HG02759 (cell line): ENCODE results near the gene TAF1B.

Experiments used
- ATAC-seq: cut with Tn5 transposase; IDR thresholded peaks from one replicate; pipeline ENCODE4 v1.9.1; 2021; ENCODE audit warnings: mild to moderate bottlenecking, moderate library complexity; ENCODE audit not compliant: unreplicated experiment

TAF1B gene

DNA sequence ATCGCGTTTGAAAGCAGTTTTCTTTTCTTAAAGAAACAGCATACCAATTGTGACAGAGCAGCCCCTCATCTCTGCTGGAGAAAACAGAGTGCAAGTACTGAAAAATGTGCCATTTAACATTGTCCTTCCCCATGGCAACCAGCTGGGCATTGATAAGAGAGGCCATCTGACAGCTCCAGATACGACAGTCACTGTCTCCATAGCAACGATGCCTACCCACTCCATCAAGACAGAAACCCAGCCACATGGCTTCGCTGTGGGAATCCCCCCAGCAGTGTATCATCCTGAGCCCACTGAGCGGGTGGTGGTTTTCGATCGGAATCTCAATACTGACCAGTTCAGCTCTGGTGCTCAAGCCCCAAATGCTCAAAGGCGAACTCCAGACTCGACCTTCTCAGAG, 117.7 kb downstream of the TAF1B start:
- ATAC-seq, result no peak

DNA sequence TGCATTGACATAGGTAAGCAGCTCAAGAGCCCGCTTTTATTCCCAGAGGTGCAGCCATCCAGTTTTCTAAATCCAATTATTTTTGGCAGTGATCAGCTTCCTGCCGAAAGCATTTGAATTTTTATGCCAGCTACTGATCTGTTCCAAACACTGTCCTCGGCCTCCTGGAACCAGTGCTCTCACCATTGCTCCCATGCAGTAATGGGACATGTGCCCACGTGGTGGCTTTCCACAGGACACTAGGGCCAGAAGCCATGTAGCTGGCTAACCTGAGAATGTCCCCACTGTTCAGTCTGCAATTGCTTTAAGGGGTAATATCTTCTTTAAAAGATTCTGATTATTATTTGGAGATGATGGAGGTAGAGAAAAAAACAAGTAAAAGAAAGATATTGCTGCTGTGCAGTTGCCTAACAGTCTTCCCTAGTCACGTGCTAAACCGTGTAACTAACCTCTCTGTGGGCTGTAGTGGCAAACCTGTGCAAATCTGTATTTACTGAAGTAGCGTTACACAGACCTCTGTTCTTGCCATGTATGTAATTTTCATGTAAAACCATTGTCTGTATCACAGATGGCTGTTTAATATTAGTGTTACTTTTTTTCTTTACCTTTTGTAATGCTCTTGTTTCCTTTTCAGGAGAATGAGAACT, 121.2 kb downstream of the TAF1B start:
- ATAC-seq, result no peak

DNA sequence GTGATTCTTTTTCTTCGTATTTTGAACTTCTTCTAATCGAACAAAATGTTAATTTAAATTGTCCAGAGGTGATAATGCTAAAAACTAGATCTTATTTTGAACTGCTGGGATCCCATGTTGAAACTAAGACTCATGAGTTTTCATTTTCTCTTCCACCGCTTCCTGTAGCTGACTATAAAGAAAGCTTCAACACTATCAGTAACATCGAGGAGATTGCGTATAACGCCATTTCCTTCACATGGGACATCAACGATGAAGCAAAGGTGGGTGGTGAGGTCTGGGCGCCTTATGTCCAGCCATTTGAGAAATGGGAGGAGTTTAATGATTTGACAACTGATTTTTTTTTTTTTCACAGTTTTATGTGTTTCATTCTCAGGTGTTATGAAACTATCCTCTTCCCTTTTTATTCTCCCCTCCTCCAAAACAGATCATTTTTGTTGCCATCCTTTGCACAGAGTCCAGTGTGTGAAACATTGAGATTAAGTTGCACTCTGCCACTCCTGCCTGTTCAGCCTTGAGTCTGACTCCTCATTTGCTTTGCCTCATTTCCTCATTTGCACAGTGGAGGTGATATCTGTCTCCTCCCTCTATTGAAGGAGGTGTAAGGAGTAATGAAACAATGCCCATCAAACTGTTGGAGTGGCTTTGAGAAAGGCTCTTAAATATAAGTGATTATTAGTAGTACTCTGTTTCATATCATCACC, 122.0 kb downstream of the TAF1B start:
- no peak for ATAC-seq

DNA sequence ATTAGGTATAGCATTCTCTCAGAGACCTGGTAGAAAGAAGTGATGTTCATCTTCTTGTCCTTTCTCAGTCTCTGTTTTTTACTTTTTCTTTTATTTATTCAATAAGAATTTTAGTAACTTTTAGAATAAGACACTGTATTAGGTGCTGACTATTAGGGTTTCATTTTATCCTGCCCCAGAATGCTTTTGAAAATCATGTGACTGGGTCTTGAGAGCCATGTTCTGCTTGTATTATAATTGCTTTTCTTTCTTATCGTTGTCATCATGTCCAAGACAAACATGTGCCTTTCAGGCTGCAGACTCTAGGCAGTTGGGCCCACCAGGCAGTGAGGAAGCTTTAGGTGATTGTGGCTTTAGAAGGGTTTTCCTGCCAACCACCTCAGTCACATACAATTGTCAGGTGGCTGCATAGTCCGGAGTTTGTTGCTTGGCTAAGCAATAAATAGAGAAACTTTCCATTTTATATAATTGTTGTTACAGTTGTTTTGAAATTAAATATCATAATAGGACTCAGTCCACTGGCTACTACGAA, 123.3 kb downstream of the TAF1B start:
- no peak for ATAC-seq

DNA sequence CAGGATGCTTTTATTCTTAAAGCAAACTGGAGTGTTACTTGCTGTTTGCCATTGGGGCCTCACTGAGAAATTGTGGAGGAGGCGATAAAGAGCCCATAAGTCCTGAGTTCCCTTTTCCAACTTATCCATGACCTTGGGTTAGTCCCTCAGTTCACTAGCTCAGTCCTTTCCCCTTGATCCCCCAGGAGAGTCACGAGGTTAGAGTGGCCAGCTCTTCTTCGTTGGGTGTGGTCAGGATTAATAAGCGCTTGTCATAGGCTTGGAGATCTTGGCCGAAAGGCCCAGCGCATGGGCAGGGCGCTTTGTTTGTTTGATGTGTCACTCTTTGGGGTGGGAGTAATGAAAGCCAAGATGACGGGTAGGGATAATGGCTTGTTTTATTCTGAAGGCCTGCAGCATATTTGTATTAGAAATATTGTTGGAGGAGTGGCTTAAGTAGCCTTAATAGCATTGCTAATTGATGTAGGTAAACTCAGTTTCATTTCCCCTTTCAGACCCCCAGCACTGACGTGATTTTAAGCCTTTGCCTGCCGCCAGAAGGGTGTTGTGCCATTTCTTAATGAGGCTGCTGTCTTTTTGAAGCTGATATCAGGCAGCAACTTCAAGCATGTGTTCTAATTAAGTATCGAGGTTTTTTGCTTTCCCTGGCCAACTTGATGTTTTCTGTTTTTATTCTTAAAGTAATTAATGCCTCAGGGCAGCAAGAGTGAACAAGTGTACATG, 123.9 kb downstream of the TAF1B start:
- no peak for ATAC-seq

DNA sequence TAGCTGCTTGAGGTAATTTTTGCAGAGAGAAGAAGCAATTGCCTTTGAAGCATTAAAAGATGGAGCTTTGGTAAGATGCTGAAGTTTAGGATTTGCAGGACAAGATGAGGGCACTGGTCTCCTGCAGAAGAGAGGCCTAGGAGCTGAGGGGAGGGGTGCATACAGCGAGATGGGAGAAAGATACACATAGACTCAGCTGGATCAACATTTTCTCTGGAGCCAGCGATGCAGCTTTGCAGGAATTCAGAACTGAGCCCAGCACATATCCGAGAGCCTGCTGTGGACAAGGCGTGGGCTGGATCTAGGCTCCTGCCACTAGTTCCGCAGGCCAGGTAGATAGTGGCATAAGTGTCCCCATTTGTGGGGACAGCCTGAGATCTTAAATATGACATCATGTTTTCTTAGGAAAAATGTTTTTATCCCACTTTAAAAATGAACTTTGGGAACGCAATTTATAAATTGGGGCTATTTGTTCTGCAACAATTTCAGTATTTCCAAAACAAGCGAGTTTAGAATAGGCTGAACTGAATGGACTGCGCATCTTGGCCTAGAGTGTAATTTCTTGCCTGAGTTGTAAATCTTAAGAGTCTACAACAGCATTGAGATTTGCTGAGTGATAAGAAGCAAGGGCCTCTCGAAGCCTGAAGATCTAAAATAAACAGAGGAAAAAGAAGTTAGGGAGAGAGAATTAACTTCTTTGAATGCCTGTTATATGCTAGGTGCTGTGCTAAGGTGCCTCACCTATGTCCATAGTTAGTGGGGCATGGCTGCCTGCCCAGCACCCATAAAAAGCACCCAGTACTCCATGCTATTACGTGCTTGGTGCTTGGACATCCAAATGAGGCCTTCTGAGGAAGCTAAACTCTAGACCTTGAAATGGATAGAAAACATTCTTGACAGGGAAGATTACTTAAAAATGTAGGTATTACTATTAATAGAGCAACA, 125.6 kb downstream of the TAF1B start:
- ATAC-seq, result no peak

DNA sequence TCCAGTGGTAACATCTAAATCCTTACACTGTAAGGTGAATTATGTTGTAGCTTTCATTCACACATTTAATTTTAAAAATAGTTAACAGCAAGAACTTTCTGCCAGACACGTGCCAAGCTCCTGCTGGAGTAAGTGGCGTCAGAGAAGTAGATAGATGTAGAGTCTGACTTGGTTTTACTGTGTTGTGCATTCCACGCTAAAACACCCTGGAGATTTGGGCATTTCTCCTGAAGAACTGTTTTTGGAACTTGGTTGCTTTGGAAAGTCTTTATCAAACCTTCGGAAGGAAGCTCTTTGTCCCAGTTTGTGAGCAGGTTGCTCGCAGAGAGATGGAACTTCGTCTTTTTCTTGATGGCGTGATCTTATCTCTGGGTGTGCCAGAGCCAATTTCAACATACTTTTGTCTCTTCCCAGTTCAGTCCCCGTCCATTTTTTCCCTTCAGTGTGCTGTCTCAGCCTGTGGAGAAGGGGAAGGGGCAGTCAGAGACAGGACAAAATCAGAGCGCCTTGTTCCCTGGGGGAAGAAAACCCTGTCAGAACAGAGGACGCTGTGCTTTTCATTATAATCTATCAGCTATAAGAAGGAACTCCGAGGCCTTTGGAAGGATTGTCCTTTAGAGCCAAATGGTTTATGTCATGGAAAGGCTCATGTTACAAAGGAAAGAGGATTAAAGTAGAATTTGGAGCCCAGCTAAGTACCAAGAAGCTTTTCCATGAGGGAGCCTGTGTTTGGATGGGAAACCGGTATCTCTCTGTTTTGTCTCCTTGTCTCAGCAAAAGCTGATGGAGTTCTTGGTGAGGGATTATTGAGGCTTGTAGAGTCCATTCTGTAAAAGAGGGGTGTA, 127.1 kb downstream of the TAF1B start:
- ATAC-seq, result no peak

DNA sequence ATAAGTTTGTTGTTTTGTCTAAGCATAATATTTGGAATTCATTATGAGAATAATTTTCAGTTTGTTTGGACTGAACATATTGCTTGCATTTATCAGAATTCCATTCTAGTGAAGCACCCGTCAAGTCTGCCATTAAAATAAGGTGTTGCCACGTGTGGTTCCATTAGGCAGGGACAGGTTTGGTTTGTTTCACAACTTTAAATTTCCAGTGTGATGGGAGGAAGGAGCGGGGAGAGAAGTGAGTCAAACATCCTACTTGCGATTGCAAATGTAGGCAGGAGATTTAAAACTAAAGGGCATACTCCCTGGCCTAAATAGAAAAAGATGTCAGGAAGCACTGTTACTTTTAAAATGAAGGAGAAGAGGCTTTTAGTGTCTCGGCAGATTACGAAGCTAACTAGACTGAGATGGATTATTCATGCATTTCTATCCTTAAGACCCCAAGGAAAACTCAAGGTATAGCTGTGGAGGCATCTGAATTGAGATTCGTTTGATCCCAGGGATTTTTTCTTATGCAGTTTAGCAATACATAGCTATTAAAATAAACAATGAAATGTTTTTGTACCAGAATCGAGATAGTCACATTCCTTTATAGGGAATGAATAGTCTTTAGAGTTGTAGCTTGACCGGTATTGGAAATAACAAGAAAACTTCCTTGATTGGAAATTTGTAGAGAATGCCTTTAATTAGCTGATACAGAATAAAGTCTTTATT, 128.0 kb downstream of the TAF1B start:
- no peak for ATAC-seq

DNA sequence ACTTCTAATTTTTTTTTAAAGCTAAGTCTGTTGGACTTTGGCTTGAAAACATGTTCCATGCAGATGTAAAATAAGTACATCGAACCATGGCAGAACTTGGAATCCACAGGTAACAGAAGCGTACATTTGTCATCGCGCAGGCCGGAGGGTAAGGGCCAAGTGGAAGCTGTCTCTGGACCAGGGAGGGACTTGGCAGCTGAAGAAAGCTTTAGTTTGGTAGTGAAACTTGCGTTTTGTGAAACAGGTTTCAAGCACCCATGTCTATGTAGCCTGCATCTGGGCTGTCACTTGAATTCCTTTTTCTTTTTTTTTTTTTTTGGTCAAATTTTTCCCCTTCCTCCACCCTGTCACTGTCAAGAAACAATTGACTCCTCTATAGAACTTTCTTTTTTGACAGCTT, 128.6 kb downstream of the TAF1B start:
- ATAC-seq, result no peak

DNA sequence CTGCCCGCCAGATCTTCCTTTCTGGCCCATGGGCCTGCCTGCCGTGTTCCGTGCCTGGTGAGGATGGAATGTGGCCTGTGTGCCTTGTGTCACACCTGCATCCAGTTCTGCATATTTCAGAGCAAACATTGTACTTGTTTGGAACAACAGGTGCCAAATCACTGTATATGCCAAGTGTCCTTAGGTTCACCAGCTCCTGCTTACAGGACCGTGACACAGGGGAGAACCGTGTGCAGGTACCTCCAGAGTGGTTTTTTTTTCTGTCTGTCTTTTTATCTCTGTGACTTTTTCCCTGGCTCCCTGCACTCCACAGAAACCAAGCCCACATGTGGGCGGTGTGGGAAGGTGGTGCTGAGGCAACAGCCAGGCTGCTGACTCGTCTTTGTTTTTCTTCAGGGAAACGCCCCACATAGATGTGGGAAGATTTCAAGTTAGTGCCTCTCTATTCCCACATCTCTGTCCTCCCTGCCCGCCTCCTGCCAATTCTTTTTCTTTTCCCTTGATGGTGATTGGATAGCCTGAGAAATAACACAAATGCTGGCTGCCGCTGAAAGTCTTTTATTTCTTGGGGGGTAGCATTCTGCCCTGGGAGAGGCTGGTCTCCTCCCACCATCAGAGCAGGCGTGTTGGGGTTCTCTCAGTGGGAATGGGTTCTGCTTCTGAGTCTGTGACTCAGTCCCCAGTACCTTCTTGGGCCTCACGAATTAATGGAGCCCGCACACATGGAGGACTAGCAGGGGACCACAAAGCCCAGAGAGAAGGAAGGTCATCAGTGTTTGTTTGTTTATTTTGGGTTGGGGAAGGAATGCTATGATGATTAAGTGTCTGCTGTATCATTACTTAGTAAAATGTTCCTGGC, 129.6 kb downstream of the TAF1B start:
- ATAC-seq, result no peak

DNA sequence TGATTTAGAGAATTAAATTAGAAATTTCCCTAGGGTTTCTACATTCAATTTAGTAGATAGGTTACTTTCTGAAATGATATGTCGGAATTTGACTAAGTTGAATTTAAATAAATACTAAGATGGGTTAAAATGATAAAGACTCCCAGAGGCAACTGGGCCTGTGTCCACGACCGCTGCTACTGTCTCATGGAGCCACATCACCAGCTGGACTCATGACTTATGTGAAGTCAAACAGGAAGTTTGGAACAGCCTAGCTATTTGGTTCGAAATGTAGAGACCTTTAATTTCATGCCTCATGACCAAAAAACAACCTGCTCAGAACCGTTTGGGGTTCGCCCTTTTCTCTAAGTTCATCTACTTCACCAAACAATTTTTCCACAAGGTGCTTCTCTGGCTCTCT, 130.4 kb downstream of the TAF1B start:
- ATAC-seq, result no peak

DNA sequence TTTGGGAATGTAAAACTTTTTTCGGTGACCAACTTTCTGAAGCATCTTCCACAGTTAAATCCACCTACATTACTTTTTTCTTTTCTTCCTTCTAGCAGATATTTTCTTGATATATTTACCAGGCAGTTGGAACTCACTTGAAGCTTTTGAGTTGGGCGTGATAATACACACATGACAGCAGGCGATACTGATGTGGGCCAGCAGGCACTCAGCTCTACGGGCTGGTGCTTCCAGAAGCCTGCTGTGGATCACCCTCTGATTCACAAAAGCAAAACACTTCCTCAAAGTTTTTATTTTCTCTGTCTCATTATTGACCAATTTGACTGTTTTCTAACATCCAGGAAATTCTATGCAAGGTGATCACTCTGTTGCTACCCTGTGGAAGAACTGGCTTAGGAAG, 131.1 kb downstream of the TAF1B start:
- ATAC-seq, result no peak

DNA sequence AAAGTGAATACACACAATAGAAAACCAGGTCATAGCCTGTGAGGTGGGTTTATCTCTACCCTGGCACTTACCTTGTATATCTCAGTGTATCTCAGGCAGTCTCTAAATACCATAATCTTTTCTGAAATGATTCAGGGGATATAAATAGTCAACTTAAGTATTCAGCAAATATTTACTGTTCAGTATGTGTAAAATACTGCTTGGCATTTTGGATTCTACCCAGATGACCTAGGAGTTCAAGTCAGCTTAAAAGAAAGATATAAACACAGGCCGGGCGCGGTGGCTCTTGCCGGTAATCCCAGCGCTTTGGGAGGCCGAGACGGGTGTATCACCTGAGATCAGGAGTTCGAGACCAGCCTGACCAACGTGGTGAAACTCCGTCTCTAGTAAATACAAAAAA, 132.1 kb downstream of the TAF1B start:
- ATAC-seq, result no peak

DNA sequence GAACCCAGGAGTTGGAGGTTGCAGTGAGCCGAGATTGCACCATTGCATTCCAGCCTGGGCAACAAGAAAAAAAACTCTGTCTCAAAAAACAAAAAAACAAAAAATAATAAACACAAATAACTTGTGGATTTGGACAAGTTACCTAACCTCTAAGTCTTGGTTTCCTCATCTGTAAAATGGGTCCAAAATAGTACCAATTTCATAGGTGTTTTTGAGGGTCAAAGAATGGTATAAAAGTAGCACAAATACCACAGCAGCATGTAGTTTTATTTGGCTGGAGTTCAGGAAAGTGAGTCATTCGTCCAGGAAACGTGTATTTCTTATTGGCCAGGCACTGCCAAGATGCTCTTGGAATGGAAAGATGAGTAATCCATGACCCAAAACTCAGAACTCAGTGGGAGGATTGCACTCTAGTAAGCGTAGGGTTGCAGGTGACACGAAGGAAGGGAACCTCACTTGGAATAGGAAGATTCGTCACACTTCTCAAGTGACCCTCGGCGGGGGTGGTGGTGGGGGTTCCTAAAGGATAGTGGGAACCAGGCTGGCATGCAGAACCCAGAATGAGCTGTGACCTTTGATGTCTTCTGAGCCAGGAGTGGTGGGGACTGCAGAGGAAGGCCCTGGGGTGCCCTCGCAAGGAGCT, 132.7 kb downstream of the TAF1B start:
- no peak for ATAC-seq

DNA sequence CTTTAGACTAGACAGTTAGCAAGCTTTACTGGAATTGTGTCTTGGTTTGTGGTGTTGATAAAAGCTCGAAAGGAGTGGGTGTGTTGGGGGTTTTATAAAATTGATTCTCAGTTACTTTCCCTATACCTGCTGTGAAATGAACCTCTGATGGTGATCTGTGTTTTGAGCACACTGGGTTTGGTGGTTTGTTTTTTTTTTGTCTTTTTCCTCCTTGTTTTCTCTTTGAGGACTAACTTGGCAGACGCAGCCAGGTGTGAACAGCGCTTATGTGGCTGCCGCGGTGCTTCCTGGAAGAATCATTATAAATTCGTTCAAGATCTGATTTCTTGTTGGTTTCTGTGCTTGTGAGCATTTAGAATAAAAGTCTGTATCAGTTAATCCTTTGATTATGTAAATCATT, 136.7 kb downstream of the TAF1B start:
- ATAC-seq, result no peak

DNA sequence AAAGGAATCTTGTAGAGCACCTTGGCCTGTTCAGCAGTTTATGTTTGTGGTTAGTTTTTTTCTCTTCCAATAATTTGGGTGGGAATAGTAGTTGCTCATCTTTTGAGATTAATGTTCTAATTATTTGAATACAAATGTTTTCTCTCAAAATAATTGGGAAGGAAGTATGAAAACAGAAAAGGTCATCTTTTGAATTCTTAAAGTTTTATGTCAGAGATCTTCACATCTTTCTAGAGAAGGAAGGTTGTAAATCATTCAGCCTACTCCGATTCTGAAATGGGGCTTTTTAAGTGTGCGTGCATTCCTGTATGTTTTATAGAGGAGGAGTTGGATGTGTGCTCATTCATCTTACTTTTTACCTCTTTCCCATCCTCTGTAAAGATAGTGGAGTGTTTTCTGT, 137.2 kb downstream of the TAF1B start:
- ATAC-seq, result no peak

DNA sequence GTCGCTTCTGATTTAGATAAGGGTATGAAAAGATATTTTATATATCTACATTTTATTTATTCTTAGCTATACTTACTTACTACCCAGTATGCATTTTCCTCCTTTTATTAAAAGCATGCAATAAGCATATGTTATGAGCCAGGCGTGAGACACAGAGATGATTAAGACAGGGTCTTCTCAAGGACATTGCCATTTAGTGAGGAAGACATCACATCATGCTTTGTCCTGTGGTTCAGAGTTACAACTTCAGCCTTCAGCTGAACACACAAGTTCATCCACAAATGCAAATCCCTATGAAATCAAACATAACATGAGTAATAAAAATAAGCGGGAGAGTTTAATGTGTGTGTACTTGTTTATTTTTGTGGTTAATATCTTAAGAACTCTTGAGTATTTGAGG, 138.4 kb downstream of the TAF1B start:
- no peak for ATAC-seq

DNA sequence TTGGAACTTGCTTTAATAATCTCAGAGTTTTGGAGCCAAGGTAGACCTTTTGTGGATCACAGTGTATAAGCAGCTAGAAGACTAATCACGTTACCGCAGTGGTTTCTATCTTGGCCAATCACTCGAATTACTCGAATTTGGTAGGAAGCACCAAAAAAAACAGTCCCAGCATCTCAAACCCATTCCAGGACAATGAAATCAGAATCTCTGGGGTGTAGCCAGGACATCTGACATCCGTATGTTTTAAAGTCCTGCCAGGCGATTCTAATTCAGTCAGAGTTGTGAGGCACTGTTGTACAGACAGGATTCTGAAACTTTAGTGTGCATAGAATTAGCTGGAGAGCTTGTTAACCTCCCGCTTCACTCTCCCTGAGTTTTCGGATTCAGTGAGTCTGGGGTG, 139.0 kb downstream of the TAF1B start:
- no peak for ATAC-seq
